Measurements from ENCODE around the gene DNAH14.

GRCh38 chr1:225448146-225448805, 518.8 kb downstream of the DNAH14 start:
- TF ChIP-seq CTCF (IDR thresholded peaks at IDR 0.05): no peak
- TF ChIP-seq POLR2AphosphoS5 (IDR thresholded peaks at IDR 0.05): no peak
- no peak for TF ChIP-seq POLR2A (IDR thresholded peaks at IDR 0.05)
